ENCODE data around the gene PTCD1. TPM values are rescaled to one million over a fixed set of nuclear protein-coding genes. Genes with fewer than 3 reads are reported as not detected.

The PTCD1 gene
- total and polyA plus RNA-seq, 9 of the 15 experiments (the other 6 are each of a cell fraction or from before 2014, with no cell fraction given) = 0.46 to 17.1 (median 6.2) TPM

GRCh38 chr7:99399597-99399996 lies 39.0 kb downstream of the PTCD1 start:
- POLR2A ChIA-PET = interaction anchor here (0.5 to 4.0 kb wide), 8 partner anchors 9 to 411 kb away, joined by 3 to 50 read pairs (median 4); partner anchors contain the start of genes BUD31 and PDAP1
- DNase-seq (ENCODE audit: extremely low read depth in 1 of 4, low spot score in 3 of 4) = no peak
- peaks cover 32% of the 10 kb centered on the region; the same call in 1 of the 2 replicates for H4K20me1 ChIP-seq (replicated peaks; ENCODE audit: control insufficient read depth, insufficient read depth, low read length)

GRCh38 chr7:99398891-99399445 lies 39.6 kb downstream of the PTCD1 start:
- Histone ChIP-seq H4K20me1 (replicated peaks; ENCODE audit: control insufficient read depth, insufficient read depth, low read length) (peaks cover 28% of the 10 kb centered on the region; the same call in 1 of the 2 replicates), H3K4me2 (ENCODE audit: insufficient read depth, low read length) (no peak overlapping the region), H3K79me2 (ENCODE audit: control insufficient read depth, insufficient read depth, low read length) (peaks cover 4% of the 10 kb centered on the region), H3K27ac (ENCODE audit: extremely low read depth, low read depth, low read length) (no peak overlapping the region), H3K9ac (ENCODE audit: insufficient read depth in 1 of 2, low read depth in 2 of 2, low read length in 2 of 2) (no peak overlapping the region; a peak in 1 of 4 replicates), H3K4me3 (no peak overlapping the region), H2AFZ (ENCODE audit: low read depth, low read length) (no peak overlapping the region), H3K4me1 (replicated peaks in 1 of 2; ENCODE audit: control insufficient read depth in 2 of 2, insufficient read depth in 2 of 2, low read length in 2 of 2) (peaks cover 0 to 10% of the 10 kb centered on the region in 2 experiments; a peak in 2 of 5 replicates), H3K36me3 (ENCODE audit: control insufficient read depth, insufficient read depth, low read length) (peaks cover 94% of the 10 kb centered on the region), H3K9me3 (replicated peaks; ENCODE audit: control insufficient read depth, insufficient read depth, low read depth, low read length) (no peaks in the 10 kb centered on the region), H3K9me1 (ENCODE audit: control insufficient read depth, insufficient read depth, low read length) (no peaks in the 10 kb centered on the region), H3K27me3 (ENCODE audit: control insufficient read depth in 2 of 2, insufficient read depth in 2 of 2, low read length in 2 of 2) (no peaks in the 10 kb centered on the region)
- peak; percentile 45 for TF ChIP-seq POLR2A (conservative IDR thresholded peaks at IDR 0.05)
- peak; percentile 17; the same call in 1 of the 2 replicates for TF ChIP-seq POLR2AphosphoS2 (IDR thresholded peaks at IDR 0.05; ENCODE audit: low read length)
- TF ChIP-seq POLR2AphosphoS5 (IDR thresholded peaks at IDR 0.05; ENCODE audit: control insufficient read depth, insufficient read depth, low read depth, low read length) = peak; percentile 8; the same call in 1 of the 2 replicates
- TF ChIP-seq ETS2 (tag; IDR thresholded peaks at IDR 0.05; ENCODE audit: borderline replicate concordance, poor library complexity, severe bottlenecking) = no peak
- TF ChIP-seq SUPT5H (IDR thresholded peaks at IDR 0.05) = 0 out of 2 replicates have a peak, but pooled peaks have one; percentile 31
- DNase-seq (ENCODE audit: extremely low read depth in 1 of 4, low spot score in 3 of 4) (no peak), ATAC-seq (no peak), FAIRE-seq (no peak)
- ChIA-PET POLR2A (interaction anchor here (0.5 to 4.0 kb wide), 8 partner anchors 10 to 410 kb away, joined by 3 to 50 read pairs (median 3); partner anchors contain the start of genes BUD31 and PDAP1), CTCF (ENCODE audit: low intra/inter-chr PET ratio) (no interaction called here)
- BruUV-seq (replicated peaks) = no TSS peak
- in situ Hi-C loops (cut with MboI) = no loop called here
- 83% methylated on average over 5 of the region's 5 CpGs for WGBS (ENCODE audit: insufficient coverage, low coverage, missing lambda C conversion rate)
- intact Hi-C loops (cut with micrococcal nuclease) = no loop called here

More at GRCh38 chr7:99399597-99399996, 39.0 kb downstream of the PTCD1 start:
- 85% methylated on average over 6 of the region's 6 CpGs for WGBS (ENCODE audit: insufficient coverage, low coverage, missing lambda C conversion rate)
- in situ Hi-C loops (cut with MboI) = no loop called here
- ATAC-seq = no peak
- peaks cover 0 to 10% of the 10 kb centered on the region in 2 experiments; a peak in 2 of 5 replicates for H3K4me1 ChIP-seq (replicated peaks in 1 of 2; ENCODE audit: control insufficient read depth in 2 of 2, insufficient read depth in 2 of 2, low read length in 2 of 2)
- no peaks in the 10 kb centered on the region for H3K27me3 ChIP-seq (ENCODE audit: control insufficient read depth in 2 of 2, insufficient read depth in 2 of 2, low read length in 2 of 2)
- no peak overlapping the region for H3K4me2 ChIP-seq (ENCODE audit: insufficient read depth, low read length)
- H3K9ac ChIP-seq (ENCODE audit: insufficient read depth in 1 of 2, low read depth in 2 of 2, low read length in 2 of 2) = no peak overlapping the region
- no peak overlapping the region for H3K27ac ChIP-seq (ENCODE audit: extremely low read depth, low read depth, low read length)
- no peak overlapping the region for H3K4me3 ChIP-seq
- no peak for TF ChIP-seq CBFA2T2 (conservative IDR thresholded peaks at IDR 0.05)
- peak; percentile 39; the same call in 1 of the 2 replicates for TF ChIP-seq POLR2G (IDR thresholded peaks at IDR 0.05; ENCODE audit: low read depth, low read length)
- intact Hi-C loops (cut with micrococcal nuclease) = no loop called here
- peaks cover 10% of the 10 kb centered on the region for H3K79me2 ChIP-seq (ENCODE audit: control insufficient read depth, insufficient read depth, low read length)
- no peak overlapping the region for H2AFZ ChIP-seq (ENCODE audit: low read depth, low read length)
- BruUV-seq (replicated peaks) = no TSS peak
- no peaks in the 10 kb centered on the region for H3K9me3 ChIP-seq (replicated peaks; ENCODE audit: control insufficient read depth, insufficient read depth, low read depth, low read length)
- CTCF ChIA-PET (ENCODE audit: low intra/inter-chr PET ratio) = no interaction called here
- no peaks in the 10 kb centered on the region for H3K9me1 ChIP-seq (ENCODE audit: control insufficient read depth, insufficient read depth, low read length)
- FAIRE-seq = no peak
- peaks cover 95% of the 10 kb centered on the region for H3K36me3 ChIP-seq (ENCODE audit: control insufficient read depth, insufficient read depth, low read length)
